SU-DHL-6 (cell line): ENCODE measurements around the gene CD9.

ENCODE experiments used
- CTCF ChIP-seq: fragments of 200-600 bp; sonication (generic); IDR thresholded peaks from one replicate; pipeline ENCODE4 v1.5.1; 2017; ENCODE audit warnings: antibody characterized with exemption, mild to moderate bottlenecking, low read length, moderate library complexity; ENCODE audit not compliant: insufficient read depth, poor library complexity, severe bottlenecking
- EZH2phosphoT487 ChIP-seq: fragments of 200-600 bp; sonication (generic), shearing (Covaris generic); conservative IDR thresholded peaks from 2 replicates; pipeline ENCODE4 v1.6.1; 2018; ENCODE audit warnings: mild to moderate bottlenecking, antibody characterized with exemption, low read length, moderate library complexity, mixed read lengths

GRCh38 chr12:6284273-6284672, 84.1 kb downstream of the CD9 start:
- TF ChIP-seq CTCF (no peak), EZH2phosphoT487 (no peak)
